Measurements from ENCODE around the gene IL1RAP.

- no peak for TF ChIP-seq CTCF (IDR thresholded peaks at IDR 0.05; ENCODE audit: extremely low read depth in 1 of 2, insufficient read depth in 1 of 2, low read depth in 1 of 2, low read length in 2 of 2)
- no peak for TF ChIP-seq POLR2AphosphoS5 (IDR thresholded peaks at IDR 0.05; ENCODE audit: insufficient read depth, low read depth, low read length)
- TF ChIP-seq, protein P1, sequence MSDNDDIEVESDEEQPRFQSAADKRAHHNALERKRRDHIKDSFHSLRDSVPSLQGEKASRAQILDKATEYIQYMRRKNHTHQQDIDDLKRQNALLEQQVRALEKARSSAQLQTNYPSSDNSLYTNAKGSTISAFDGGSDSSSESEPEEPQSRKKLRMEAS (IDR thresholded peaks at IDR 0.05; ENCODE audit: insufficient read depth, insufficient read length): no peak
- no peak for TF ChIP-seq JUN (IDR thresholded peaks at IDR 0.05; ENCODE audit: borderline replicate concordance, insufficient read depth, insufficient read length, low read depth)
- no peak for TF ChIP-seq EZH2 (IDR thresholded peaks at IDR 0.05; ENCODE audit: borderline replicate concordance, low read depth, low read length, severe bottlenecking)
- TF ChIP-seq POLR2A (IDR thresholded peaks at IDR 0.05; ENCODE audit: low read depth, low read length): no peak
- TF ChIP-seq GATA2 (IDR thresholded peaks at IDR 0.05; ENCODE audit: insufficient read depth, insufficient read length, low read depth, low read length): no peak
- TF ChIP-seq FOS (IDR thresholded peaks at IDR 0.05; ENCODE audit: borderline replicate concordance, insufficient read depth, low read length): peak; percentile 40
These were observed 19.8 kb downstream of the IL1RAP start for GRCh38 chr3:190533511-190534281.

Measured in endothelial cell of umbilical vein (primary cell).